ENCODE results near the gene SPACDR. TPM values are rescaled to one million over a fixed set of nuclear protein-coding genes. Genes with fewer than 3 reads are reported as not detected.

Gene SPACDR
- polyA plus RNA-seq, 1 donor (not counting 4 experiments of a cell fraction or from before 2014, with no cell fraction given), result 0.37 TPM

DNA sequence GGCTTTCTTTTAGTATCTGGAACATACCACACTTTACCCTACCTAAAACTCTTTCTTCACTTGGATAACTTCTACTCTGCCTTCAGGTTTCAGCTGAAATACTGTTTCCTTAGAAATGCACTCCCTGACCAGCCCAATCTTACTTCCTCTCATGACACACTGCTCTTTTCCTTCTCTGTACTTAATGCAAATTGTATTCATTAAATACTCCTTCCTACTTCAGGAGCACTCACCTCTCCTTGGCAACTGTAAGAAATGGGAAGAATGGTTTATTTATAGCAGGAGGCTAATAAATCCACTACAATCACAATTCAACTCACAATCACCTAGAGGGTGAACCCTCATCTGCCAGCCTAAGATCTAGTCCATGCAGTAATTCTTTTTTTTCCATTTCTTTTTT, 50.7 kb downstream of the SPACDR start:
- FAIRE-seq (no peak), DNase-seq (ENCODE audit: low read depth, low spot score) (no peak)
- no peak overlapping the region for H3K27ac ChIP-seq (ENCODE audit: control insufficient read depth, insufficient read depth, low read length)
- H4K20me1 ChIP-seq (ENCODE audit: control insufficient read depth, extremely low read depth, insufficient read depth, low read length), result no peaks in the 10 kb centered on the region
- H3K9me1 ChIP-seq (ENCODE audit: control insufficient read depth, extremely low read depth, insufficient read depth, low read length), result no peaks in the 10 kb centered on the region
- no peaks in the 10 kb centered on the region for H3K9me3 ChIP-seq (ENCODE audit: control insufficient read depth, low read depth, low read length)
- TF ChIP-seq, protein P1, sequence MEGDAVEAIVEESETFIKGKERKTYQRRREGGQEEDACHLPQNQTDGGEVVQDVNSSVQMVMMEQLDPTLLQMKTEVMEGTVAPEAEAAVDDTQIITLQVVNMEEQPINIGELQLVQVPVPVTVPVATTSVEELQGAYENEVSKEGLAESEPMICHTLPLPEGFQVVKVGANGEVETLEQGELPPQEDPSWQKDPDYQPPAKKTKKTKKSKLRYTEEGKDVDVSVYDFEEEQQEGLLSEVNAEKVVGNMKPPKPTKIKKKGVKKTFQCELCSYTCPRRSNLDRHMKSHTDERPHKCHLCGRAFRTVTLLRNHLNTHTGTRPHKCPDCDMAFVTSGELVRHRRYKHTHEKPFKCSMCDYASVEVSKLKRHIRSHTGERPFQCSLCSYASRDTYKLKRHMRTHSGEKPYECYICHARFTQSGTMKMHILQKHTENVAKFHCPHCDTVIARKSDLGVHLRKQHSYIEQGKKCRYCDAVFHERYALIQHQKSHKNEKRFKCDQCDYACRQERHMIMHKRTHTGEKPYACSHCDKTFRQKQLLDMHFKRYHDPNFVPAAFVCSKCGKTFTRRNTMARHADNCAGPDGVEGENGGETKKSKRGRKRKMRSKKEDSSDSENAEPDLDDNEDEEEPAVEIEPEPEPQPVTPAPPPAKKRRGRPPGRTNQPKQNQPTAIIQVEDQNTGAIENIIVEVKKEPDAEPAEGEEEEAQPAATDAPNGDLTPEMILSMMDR (optimal IDR thresholded peaks at IDR 0.05 in 1 of 3, IDR thresholded peaks at IDR 0.05 in 1 of 3, conservative IDR thresholded peaks at IDR 0.05 in 1 of 3; ENCODE audit: extremely low read depth in 1 of 3, insufficient read depth in 2 of 3, low read length in 3 of 3), result no peak
- TF ChIP-seq EZH2 (IDR thresholded peaks at IDR 0.05; ENCODE audit: low read length), result no peak
- H2AFZ ChIP-seq (ENCODE audit: control insufficient read depth, low read length), result no peak overlapping the region
- peaks cover 2% of the 10 kb centered on the region for H3K27me3 ChIP-seq (ENCODE audit: control insufficient read depth, extremely low read depth, insufficient read depth, low read length)
- dilution Hi-C loops (cut with MboI; ENCODE audit: extremely low pct_ligation_motif_present, low sequenced_read_pairs), result no loop called here
- no peak overlapping the region for H3K4me3 ChIP-seq (ENCODE audit: control insufficient read depth in 2 of 3, extremely low read depth in 1 of 3, insufficient read depth in 2 of 3, low read depth in 1 of 3, low read length in 3 of 3)
- no peak overlapping the region for H3K9ac ChIP-seq (ENCODE audit: control insufficient read depth, extremely low read depth, insufficient read depth, low read length)
- H3K4me2 ChIP-seq (ENCODE audit: control insufficient read depth, extremely low read depth, insufficient read depth, low read depth, low read length), result no peak overlapping the region
- no peaks in the 10 kb centered on the region for H3K36me3 ChIP-seq (ENCODE audit: control insufficient read depth in 2 of 2, extremely low read depth in 1 of 2, insufficient read depth in 2 of 2, low read length in 2 of 2)
- no peaks in the 10 kb centered on the region for H3K4me1 ChIP-seq (ENCODE audit: control insufficient read depth, extremely low read depth, insufficient read depth, low read length)
- H3K79me2 ChIP-seq (ENCODE audit: control insufficient read depth, insufficient read depth, low read length), result no peaks in the 10 kb centered on the region

DNA sequence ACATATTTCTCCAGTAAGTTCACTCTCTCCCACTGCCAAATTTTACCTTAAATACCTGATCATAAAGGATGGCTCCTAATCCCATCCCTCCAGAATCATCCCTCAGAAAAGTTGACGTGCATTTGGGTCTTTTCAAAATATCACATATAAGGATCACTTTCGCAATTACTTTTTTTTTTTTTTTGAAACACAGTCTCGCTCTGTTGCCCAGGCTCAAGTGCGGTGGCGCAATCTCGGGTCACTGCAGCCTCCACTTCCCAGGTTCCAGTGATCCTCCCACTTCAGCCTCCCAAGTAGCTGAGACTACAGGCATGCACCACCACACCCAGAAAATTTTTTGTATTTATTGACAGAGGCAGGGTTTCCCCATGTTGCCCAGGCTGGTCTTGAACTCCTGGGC, 53.0 kb downstream of the SPACDR start:
- Histone ChIP-seq H3K4me2 (ENCODE audit: control insufficient read depth, extremely low read depth, insufficient read depth, low read depth, low read length) (no peak overlapping the region), H3K9me1 (ENCODE audit: control insufficient read depth, extremely low read depth, insufficient read depth, low read length) (no peaks in the 10 kb centered on the region), H4K20me1 (ENCODE audit: control insufficient read depth, extremely low read depth, insufficient read depth, low read length) (no peaks in the 10 kb centered on the region), H3K79me2 (ENCODE audit: control insufficient read depth, insufficient read depth, low read length) (no peaks in the 10 kb centered on the region), H3K4me3 (ENCODE audit: control insufficient read depth in 2 of 3, extremely low read depth in 1 of 3, insufficient read depth in 2 of 3, low read depth in 1 of 3, low read length in 3 of 3) (no peak overlapping the region), H3K9ac (ENCODE audit: control insufficient read depth, extremely low read depth, insufficient read depth, low read length) (no peak overlapping the region), H3K4me1 (ENCODE audit: control insufficient read depth, extremely low read depth, insufficient read depth, low read length) (peaks cover 5% of the 10 kb centered on the region), H3K36me3 (ENCODE audit: control insufficient read depth in 2 of 2, extremely low read depth in 1 of 2, insufficient read depth in 2 of 2, low read length in 2 of 2) (no peaks in the 10 kb centered on the region), H3K9me3 (ENCODE audit: control insufficient read depth, low read depth, low read length) (no peaks in the 10 kb centered on the region), H2AFZ (ENCODE audit: control insufficient read depth, low read length) (no peak overlapping the region), H3K27me3 (ENCODE audit: control insufficient read depth, extremely low read depth, insufficient read depth, low read length) (peaks cover 2% of the 10 kb centered on the region), H3K27ac (ENCODE audit: control insufficient read depth, insufficient read depth, low read length) (no peak overlapping the region)
- no peak for DNase-seq (ENCODE audit: low read depth, low spot score)
- FAIRE-seq, result no peak
- TF ChIP-seq EZH2 (IDR thresholded peaks at IDR 0.05; ENCODE audit: low read length), result no peak
- TF ChIP-seq, protein P1 (optimal IDR thresholded peaks at IDR 0.05 in 1 of 3, IDR thresholded peaks at IDR 0.05 in 1 of 3, conservative IDR thresholded peaks at IDR 0.05 in 1 of 3; ENCODE audit: extremely low read depth in 1 of 3, insufficient read depth in 2 of 3, low read length in 3 of 3), result no peak
- dilution Hi-C loops (cut with MboI; ENCODE audit: extremely low pct_ligation_motif_present, low sequenced_read_pairs), result no loop called here

All from keratinocyte (primary cell).